Retinal pigment epithelial cell (primary cell): ENCODE results near the gene CCDC149.

Source experiments
- DNase-seq: peaks from one replicate; pipeline ENCODE4 v3.0.0-alpha.2; 2010; ENCODE audit warnings: low read depth
- H3K4me3 ChIP-seq: 2 replicates; pipeline ENCODE4 v1.5.1; 2011; ENCODE audit warnings: mild to moderate bottlenecking, low read length, control low read depth, moderate library complexity
- CTCF ChIP-seq: conservative IDR thresholded peaks from 2 replicates; pipeline ENCODE4 v1.5.1; 2011; ENCODE audit warnings: low read depth, low read length, control low read depth, inconsistent platforms

The CCDC149 gene

GRCh38 chr4:24794916-24795665 is 117.8 kb downstream of the CCDC149 start, which contains the start of gene SOD3:
SOD3 (plus strand) TSS chr4:24795573; CDS start chr4:24799522, 3,949 bp downstream.
- TF ChIP-seq CTCF = no peak
- H3K4me3 ChIP-seq = peak within 1 kb of the TSS; percentile 25
- DNase-seq = peak; percentile 66

GRCh38 chr4:24794480-24794879 is 118.4 kb downstream of the CCDC149 start:
- no peak overlapping the region for H3K4me3 ChIP-seq
- no peak for TF ChIP-seq CTCF
- no peak for DNase-seq

- no peak for DNase-seq
- H3K4me3 ChIP-seq = no peak overlapping the region
- TF ChIP-seq CTCF = no peak
Measured at GRCh38 chr4:24794051-24794450, 118.8 kb downstream of the CCDC149 start.

GRCh38 chr4:24793219-24794005 is 119.4 kb downstream of the CCDC149 start:
- no peak overlapping the region for H3K4me3 ChIP-seq
- no peak for DNase-seq
- TF ChIP-seq CTCF = peak; percentile 58

- no peak overlapping the region for H3K4me3 ChIP-seq
- TF ChIP-seq CTCF = no peak
- DNase-seq = no peak
Measured at GRCh38 chr4:24792552-24792951, 120.3 kb downstream of the CCDC149 start.

- no peak for DNase-seq
- no peak overlapping the region for H3K4me3 ChIP-seq
- TF ChIP-seq CTCF = no peak
Measured at GRCh38 chr4:24791043-24791442, 121.8 kb downstream of the CCDC149 start.
